NOMO-1 (cell line): Measurements from ENCODE around the gene SPNS1.
"Not testable (repeated sequence)": the region's sequence is repeated elsewhere in the genome, so short reads cannot be mapped to it uniquely, and the experiment has no call there.

Experiments
- DNase-seq, 2 experiments: peaks; one replicate each; lab custom pipeline; 2025; ENCODE audit not compliant: unreplicated experiment in 2 of 2; lab: John Stamatoyannopoulos, UW

The SPNS1 gene

DNA sequence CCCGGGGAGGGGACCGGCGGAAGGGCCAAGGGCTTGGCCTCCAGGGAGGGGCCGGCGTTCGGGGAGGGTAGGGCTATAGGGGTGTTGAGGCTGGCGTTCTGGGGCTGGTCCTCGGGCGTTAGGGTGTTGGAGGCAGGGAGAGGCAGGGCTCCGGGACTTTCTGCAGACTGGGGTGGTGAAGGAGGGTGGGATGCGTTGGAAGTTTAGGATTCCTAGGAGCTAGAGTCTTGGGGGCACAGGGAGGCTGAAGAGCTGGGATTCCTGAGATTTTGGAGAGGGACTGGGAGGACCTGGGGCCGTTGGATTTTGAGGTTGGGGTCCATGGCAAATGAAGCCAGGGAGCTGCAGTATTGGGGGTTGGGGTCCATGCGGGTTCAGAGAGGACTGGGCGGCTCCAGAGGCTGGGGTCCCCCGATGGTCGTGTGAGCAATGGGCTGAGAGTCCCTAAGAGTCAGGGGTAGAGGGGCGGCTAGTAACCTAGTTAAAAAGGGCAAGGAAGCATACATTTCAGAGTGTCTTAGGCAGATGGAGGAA lies 23.1 kb upstream of the SPNS1 start:
- no peak for DNase-seq

DNA sequence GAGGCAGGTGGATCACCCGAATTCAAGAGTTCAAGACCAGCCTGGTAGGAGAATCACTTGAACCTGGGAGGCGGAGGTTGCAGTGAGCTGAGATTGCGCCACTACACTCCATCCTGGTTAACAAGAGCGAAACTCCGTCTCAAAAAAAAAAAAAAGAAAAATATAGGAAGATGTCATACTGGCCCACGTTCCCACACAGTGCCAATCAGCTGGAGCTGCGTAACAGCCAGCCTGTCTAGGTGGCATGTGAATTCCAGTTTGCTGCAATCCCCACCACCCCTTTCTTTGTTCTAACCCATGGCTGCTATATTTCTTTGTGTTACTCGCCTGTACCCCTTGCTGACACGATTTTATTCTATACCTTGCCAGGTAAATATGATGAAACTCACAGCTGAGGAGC lies 16.4 kb upstream of the SPNS1 start:
- no peak for DNase-seq

DNA sequence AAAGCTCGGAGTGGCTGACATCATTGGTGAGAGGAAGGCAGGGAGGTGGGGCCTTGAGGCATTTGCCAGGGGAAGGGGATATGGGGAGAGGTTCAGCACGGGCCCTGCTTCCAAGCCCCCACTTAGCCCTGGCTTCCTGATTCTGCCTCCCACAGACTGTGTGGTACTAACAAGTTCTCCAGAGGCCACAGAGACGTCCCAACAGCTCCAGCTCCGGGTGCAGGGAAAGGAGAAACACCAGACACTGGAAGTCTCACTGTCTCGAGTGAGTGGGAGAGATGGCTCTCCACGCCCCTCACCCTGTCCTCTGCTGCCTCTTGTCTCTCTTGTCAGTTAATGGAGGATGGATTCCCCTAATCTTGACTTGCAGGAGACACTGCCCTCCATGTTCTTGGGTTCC lies 15.7 kb upstream of the SPNS1 start:
- no peak for DNase-seq

DNA sequence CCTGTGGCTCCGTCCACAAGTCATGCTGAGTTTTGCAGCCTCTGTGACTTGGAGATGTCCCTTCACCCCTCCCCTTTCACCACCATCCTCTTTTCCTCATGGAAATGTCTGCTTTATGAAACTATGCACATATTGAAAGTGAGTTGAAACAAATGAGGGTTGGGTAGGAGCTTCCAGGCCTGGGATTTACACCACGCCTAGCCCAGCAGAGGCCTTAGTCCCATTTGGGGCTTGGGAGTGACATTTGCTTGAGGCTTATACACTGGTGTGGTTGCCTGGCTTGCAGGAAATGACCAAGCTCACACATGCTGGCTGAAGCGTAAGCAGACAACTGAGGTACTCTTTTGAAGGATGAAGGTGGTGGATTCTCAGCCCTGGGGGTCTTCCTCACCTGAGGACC lies 10.5 kb upstream of the SPNS1 start:
- DNase-seq = no peak

DNA sequence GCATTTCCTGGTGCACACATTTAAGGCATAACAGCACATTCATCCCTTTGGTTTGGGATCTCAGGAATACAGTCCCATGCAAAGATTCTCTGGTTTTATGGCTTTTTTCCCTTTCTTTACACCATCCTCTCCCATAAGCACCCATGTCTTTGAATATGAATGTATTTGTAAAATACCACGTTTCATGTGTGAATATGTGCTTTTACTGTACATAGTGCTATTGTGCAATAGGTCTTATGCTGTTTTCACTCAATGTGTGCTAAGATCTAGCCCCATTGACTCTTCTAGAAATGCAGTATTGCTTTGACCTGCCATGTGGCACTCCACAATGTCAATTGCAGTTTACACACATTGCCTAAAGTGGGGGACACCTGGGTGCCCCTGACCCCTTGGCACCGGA lies 10.1 kb upstream of the SPNS1 start:
- DNase-seq = no peak

DNA sequence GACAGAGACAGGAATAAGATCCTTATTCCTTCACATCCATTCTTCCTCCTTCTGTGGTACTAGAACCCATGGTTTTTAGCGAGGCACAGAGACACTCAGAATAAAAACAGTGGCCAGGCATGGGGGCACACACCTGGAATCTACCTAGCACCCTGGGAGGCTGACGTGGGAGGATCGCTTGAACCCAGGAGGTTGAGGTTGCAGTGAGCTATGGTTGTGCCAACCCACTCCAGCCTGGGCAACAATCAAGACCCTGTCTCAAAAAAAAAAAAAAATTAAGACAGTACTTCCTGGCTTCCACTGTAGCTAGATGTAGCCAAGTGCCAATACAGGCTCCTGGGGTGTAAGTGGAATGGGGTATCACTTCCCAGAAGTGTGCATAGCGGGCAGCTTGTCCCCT lies 7.4 kb upstream of the SPNS1 start:
- DNase-seq = no peak

DNA sequence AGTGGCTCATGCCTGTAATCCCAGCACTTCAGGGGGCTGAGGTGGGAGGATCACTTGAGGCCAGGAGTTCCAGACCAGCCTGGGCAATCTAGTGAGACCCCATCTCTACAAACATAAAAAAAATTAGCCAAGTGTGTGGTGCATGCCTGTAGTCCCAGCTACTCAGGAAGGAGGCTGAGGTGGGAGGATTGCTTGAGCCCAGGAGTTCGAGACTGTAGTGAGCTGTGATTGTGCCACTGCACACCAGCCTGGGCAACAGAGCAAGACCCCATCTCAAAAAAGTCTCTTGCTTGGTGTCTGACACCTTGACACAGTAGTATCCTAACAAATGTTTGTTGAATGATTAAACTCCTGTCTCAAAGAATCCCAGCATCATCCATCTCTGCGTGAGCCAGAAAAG lies 4.9 kb upstream of the SPNS1 start:
- DNase-seq = not testable (repeated sequence)

DNA sequence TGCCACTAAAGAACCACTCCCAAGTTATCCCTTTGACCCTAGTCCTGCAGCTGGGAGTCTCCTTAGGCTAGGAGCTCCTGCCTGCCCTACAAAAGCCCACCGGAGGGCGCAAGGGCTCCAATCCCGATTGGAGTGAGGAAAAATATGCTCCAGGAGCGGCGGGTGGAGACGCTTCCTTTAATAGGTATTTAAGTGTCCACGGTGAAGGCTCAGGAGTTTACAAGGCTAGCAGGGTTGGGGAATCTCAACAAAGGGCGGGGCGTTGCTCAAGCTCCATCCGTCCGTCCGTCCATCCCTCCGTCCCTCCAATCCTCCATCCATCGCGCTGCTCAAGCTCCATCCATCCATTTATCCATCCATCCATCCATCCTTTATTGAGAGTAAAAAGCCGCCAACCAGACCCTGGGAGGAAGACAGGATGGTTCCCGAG lies 556 bp upstream of the SPNS1 start:
- peak; percentile 5 to 31 for DNase-seq

DNA sequence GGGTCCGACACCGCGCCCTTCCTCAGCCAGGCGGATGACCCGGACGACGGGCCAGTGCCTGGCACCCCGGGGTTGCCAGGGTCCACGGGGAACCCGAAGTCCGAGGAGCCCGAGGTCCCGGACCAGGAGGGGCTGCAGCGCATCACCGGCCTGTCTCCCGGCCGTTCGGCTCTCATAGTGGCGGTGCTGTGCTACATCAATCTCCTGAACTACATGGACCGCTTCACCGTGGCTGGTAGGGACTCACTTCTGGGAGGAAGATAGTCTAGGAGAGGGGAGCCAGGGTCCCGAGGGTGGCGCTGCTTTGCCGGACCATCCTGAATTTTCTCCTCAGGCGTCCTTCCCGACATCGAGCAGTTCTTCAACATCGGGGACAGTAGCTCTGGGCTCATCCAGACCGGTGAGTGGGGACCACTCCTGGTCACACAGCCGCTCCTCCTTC lies 601 bp downstream of the SPNS1 start:
- no peak for DNase-seq

DNA sequence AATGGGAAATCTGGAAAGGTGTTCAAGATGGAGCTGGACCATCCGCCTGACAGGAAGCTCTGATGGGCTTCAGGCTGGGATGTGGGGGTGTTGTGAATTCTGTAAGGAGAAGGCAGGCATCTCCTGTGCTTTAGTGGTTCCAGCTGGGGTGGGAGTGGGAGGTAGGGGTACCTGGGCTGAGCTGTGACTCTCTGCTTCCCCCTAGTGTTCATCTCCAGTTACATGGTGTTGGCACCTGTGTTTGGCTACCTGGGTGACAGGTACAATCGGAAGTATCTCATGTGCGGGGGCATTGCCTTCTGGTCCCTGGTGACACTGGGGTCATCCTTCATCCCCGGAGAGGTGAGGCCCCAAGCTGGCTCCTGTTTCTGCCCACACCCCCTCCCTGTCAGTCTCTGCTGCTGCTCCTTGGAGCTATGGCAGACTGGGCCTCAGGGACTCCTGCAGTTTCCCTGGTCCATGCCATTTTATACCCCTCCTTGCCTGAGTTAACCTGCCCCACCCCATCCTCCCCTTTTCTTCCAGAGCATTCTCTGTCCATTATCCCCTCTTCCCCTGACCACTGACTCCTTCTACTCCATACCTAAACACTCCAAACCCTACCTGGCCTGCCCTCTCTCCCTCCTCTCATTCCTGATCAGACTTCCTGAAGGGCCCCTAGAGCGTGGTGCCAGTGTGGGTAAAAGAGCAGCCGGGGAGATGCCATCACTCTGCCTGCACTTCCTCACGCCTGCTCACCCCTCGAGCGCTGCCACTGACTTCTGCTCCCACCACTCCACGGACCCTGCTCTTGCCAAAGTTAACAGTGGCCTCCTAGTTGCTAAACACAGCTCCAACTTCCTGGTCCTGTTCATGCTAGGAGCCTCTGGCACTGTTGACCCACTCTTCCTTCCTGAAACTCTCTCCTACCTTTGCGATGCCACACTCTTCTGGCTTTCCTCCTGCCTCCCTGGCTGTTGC lies 3.4 kb downstream of the SPNS1 start:
- DNase-seq = no peak

DNA sequence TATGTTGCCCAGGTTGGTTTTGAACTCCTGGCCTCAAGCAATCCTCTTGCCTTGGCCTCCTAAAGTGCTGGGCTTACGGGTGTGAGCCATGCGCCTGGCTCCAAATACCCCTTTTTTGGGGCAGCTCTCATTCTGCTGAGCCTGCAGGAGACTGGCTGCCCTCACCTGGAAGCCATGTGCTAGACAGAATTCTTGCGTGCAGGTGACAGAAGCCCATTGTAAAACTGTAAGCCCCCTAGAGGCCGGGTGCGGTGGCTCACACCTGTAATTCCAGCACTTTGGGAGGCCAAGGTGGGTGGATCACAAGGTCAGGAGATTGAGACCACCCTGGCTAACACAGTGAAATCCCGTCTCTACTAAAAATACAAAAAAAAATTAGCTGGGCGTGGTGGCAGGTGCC lies 5.8 kb downstream of the SPNS1 start:
- DNase-seq = not testable (repeated sequence)

DNA sequence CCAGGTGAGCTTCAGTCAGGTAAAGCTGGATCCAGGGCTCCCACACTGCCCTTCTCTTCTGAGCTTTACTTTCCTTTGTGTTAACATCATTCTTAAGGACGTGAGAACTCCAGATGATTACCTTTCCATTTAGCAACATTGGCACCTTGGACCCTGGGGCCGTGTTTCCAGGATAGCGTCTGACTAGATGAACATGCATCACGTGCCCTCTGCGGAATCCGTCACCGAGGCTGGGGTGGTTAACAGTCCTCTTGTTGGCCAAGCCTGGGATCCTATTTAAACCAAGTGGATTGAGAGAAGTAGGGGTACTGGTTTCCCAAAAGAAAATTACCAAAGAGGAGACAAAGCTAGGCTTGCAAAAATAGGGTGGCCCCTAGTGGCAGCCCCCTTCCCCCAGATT lies 6.4 kb downstream of the SPNS1 start:
- no peak for DNase-seq

DNA sequence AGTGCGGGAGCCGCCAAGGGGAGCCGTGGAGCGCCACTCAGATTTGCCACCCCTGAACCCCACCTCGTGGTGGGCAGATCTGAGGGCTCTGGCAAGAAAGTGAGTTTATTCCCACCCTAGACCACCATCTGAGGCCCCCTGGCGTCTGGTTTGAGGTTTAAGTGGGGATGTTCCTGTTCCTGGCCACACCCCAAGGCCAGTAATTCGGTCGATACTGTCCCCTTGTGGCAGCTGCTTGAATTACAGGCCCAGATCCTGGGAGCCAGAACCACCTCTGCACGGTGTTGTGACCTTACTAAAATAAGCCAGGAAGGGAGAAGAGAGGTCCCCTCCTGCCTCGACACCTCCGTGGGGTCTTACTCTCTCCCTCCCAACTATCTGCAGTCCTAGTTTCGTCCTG lies 6.9 kb downstream of the SPNS1 start:
- peak in 1 of 2 experiments; percentile 38 for DNase-seq

DNA sequence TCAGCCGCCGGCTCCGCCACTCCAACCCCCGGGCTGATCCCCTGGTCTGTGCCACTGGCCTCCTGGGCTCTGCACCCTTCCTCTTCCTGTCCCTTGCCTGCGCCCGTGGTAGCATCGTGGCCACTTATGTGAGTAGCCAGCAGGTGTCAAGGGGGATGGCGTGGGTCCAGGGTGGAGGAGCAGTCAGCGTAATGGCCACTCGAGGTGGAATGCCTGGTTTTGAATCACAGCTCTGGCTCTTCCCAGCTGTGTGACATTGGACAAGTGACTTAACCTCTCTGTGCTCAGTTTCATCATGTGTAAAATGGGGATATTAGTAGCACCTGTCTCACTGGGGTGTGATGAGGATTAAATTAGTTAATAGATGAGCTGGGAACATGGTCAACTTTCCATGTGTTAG lies 7.8 kb downstream of the SPNS1 start:
- DNase-seq = no peak

DNA sequence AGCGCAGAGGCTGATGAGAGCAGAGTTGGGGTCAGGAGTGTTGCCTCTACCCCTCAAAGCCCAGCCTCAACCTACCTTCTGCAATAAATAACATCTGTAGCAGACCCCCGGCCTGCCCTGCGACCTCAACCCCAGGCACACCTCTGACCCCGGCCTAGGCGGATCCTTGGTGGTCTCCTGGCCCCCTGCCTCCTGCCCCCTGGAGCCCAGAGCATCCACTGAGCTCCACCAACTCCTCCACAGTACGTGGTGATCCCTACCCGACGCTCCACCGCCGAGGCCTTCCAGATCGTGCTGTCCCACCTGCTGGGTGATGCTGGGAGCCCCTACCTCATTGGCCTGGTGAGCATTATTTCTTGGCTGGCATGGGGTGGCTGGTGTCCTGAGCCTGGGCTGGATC lies 8.4 kb downstream of the SPNS1 start:
- DNase-seq = no peak

DNA sequence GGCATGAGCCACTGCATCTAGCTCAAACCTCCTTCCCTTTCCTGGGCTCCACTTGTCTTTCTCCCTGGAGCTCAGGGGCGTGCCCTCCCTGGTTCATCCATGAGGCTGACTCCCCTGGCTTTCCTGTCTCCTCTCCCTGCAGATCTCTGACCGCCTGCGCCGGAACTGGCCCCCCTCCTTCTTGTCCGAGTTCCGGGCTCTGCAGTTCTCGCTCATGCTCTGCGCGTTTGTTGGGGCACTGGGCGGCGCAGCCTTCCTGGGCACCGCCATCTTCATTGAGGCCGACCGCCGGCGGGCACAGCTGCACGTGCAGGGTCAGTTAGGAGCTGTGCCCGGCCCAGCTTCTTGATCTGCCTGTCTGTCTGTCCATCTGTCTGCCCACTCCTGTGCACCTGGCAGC lies 9.1 kb downstream of the SPNS1 start:
- peak; percentile 80 to 90 for DNase-seq

DNA sequence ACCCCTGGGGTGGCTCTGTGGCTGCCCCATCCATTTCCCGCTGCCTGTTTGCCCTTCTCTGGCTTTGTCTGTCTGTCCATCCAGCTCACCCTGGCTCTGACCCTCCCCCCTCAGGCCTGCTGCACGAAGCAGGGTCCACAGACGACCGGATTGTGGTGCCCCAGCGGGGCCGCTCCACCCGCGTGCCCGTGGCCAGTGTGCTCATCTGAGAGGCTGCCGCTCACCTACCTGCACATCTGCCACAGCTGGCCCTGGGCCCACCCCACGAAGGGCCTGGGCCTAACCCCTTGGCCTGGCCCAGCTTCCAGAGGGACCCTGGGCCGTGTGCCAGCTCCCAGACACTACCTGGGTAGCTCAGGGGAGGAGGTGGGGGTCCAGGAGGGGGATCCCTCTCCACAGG lies 9.5 kb downstream of the SPNS1 start:
- no peak for DNase-seq

DNA sequence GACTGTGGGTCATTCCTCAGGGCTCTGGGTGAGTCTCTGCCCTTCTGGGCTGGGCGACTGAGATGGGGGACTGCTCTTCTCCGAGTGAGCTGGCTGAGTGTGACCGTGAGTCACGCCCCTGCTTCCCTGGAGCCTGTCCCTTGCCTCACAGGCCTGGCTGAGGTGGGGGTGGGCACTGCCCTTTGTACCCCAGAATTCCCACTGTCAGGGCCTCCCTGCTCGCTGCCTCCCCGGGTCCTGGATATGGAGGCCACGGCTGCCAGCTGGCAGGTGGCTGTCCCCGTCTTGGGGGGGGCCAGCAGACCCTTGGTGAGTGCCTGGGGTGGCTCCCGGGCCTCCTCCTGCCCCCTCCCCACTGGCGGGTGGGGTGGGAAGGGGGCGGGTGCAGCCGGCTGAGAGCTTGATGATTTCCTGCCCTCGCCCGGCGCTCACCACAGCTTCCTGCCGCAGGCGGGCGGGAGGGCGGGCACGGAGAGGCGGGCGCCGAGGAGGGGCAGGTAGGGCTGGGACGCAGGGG lies 10.1 kb downstream of the SPNS1 start, which contains the start of gene LAT:
TSS of gene LAT (plus strand) at position 434 of the 517 bp plus-strand sequence. CDS start 366 bp downstream, outside the sequence.
- DNase-seq = peak; percentile 74 to 81

DNA sequence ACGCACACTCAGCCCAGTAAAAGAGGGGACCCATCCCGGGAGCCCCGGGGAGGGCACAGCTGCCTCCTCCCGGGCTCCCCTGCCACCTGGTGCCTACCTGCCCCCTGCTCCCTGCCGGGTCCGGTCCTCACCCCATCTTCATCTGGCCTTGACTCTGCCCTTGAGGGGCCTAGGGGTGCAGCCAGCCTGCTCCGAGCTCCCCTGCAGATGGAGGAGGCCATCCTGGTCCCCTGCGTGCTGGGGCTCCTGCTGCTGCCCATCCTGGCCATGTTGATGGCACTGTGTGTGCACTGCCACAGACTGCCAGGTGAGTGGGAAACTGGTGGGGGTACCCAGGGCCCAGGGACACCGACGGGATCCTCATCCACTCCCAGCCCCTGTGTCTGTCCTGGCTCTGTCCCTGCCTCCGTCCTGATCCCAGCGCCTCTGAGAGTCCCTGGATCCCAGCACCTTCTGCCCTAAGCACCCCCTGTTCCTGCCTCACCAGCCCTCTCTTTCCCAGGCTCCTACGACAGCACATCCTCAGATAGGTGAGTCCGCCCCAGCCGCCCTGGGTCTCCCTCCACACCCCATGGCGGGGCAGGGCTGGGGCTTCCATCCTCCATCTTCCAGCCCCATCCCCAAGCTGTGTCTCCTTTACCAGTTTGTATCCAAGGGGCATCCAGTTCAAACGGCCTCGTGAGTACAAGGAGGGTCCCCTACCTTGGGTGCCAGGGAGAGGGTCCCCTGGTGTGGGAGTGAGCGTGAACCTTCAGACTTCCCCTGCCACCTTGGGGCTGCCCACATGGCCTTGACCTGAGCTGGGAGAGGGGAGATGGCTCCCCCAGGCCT lies 10.8 kb downstream of the SPNS1 start:
- no peak for DNase-seq

DNA sequence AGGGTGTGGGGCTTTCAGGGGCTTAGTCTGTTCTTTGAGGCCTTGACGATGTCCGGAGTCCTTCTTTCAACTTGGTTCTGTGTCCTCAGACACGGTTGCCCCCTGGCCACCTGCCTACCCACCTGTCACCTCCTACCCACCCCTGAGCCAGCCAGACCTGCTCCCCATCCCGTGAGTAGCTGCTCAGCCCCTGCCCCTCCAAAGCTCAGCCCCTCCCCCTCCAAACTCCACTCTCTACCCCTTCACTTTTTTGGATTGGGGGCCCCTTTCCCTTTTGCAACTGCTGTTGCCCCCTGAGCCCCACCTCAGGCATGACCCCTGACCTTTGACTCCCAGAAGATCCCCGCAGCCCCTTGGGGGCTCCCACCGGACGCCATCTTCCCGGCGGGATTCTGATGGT lies 11.5 kb downstream of the SPNS1 start:
- DNase-seq = no peak

DNA sequence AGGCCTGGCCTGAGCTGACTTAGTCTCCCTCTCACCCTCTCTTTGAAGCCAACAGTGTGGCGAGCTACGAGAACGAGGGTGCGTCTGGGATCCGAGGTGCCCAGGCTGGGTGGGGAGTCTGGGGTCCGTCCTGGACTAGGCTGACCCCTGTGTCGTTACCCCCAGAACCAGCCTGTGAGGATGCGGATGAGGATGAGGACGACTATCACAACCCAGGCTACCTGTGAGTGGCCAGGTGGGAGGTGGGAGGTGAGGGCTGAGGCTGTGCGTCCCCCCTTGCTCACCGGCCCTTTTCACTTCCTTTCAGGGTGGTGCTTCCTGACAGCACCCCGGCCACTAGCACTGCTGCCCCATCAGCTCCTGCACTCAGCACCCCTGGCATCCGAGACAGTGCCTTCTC lies 11.9 kb downstream of the SPNS1 start:
- no peak for DNase-seq
